ENCODE measurements around the gene SH3RF3.

SH3RF3 gene

DNA sequence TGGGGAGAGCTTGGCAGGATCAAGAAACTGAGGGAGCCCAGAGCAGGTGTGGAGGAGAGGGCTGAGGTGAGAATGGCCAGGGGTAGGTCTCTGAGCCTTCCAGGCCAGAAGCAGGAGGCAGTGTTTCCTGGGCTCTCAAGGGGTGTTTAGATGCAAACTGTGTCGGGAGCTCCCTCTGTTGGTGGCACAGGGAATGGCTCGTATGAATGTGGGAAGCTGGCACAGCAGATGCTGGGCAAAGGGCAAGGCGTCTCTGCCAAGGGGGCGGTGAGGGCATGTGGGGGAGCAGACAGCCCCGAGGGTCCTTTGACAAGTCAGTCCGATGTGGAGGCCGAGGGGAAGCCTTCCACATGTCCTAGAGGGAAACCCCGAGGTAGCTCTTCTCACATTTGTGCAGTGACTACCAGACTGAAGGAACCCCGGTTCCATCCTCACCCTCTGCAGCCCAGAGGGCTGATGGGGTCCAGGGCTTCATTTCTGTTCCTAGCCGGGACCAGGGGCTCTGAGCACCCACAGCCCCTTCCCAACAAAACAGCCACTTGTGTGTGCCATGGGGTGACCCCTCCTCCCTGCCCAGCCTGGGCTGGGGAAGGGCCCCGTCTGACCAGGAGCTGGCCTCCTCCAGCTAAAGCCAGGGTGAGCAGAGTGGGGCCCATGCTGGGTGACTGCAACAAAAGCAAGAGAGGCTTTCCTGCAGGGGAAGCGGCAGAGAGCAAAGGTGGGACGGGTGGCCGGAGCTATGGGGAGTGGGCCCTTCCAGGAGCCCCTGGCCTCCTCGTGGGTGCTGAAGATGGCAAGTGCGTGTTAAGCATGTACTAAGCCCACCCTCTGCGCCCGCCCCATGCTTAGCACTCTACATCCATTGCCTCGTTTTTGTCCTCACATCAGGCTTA, 381.4 kb downstream of the SH3RF3 start:
- no peak overlapping the region for H2AFZ ChIP-seq (ENCODE audit: insufficient read depth, low read length, poor library complexity)
- H3K9ac ChIP-seq (ENCODE audit: low read length) = no peak overlapping the region
- H3K18ac ChIP-seq (ENCODE audit: low read length) = no peak overlapping the region
- no peak overlapping the region for H2BK5ac ChIP-seq (ENCODE audit: low read depth, low read length, poor library complexity)
- H3K4me2 ChIP-seq (ENCODE audit: low read length) = no peak overlapping the region
- no peak overlapping the region for H4K91ac ChIP-seq (ENCODE audit: low read depth, low read length)
- no peak overlapping the region for H2AK5ac ChIP-seq (ENCODE audit: low read length)
- no peak overlapping the region for H3K23ac ChIP-seq (ENCODE audit: low read length)
- WGBS (ENCODE audit: extremely low coverage, insufficient coverage, insufficient read length) = no CpG with 5 or more reads among the region's 19 CpGs
- H4K12ac ChIP-seq (ENCODE audit: low read depth, low read length) = no peak overlapping the region
- H3K4me1 ChIP-seq (ENCODE audit: control insufficient read depth in 1 of 2, insufficient read depth in 2 of 2, low read length in 2 of 2) = peaks cover 0 to 3% of the 10 kb centered on the region in 2 experiments
- peaks cover 3% of the 10 kb centered on the region for H3K79me1 ChIP-seq (ENCODE audit: low read length)
- no peak overlapping the region for H3K4ac ChIP-seq (ENCODE audit: low read depth, low read length)
- no peak overlapping the region for H3K14ac ChIP-seq (ENCODE audit: low read length)
- H3K27ac ChIP-seq (ENCODE audit: low read depth, low read length) = no peak overlapping the region
- DNase-seq = peak; percentile 57 to 92
- no peak overlapping the region for H3K4me3 ChIP-seq (ENCODE audit: low read depth, low read length)
- H3K27me3 ChIP-seq (ENCODE audit: insufficient read depth, low read length) = no peaks in the 10 kb centered on the region
- no peaks in the 10 kb centered on the region for H3K36me3 ChIP-seq (ENCODE audit: control insufficient read depth in 1 of 2, insufficient read depth in 2 of 2, low read length in 2 of 2)
- no peak overlapping the region for H4K8ac ChIP-seq (ENCODE audit: low read depth, low read length)
- peaks cover 3% of the 10 kb centered on the region for H3K9me3 ChIP-seq (ENCODE audit: insufficient read depth, low read depth, low read length)
- H2BK12ac ChIP-seq (ENCODE audit: low read length) = no peak overlapping the region
- H3K79me2 ChIP-seq (ENCODE audit: control insufficient read depth, insufficient read depth, low read length, poor library complexity) = no peaks in the 10 kb centered on the region
- H2BK120ac ChIP-seq (ENCODE audit: insufficient read depth, low read length, poor library complexity) = peak overlapping the region; percentile 9

DNA sequence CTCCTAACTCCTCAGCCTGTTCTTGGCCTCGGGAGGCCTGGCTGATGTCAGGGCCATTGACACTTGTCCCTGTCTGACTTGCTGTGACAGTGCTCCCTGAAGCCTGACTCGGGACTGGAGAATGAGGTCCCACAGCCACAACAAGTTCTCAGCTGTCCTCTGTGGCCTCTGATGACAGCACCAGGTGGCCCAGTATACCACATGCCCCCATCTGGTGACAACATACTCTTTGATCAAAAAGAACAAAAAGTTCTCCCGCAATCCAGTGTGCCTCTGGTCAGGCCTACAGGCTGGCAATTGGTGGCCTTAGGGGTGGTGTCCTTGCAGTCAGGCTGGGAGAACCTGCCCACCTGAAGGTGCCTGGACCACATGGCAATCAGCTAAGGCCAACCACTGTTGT, 382.2 kb downstream of the SH3RF3 start:
- DNase-seq = peak; percentile 59 to 92
- Histone ChIP-seq H3K4ac (ENCODE audit: low read depth, low read length) (no peak overlapping the region), H3K18ac (ENCODE audit: low read length) (no peak overlapping the region), H2BK120ac (ENCODE audit: insufficient read depth, low read length, poor library complexity) (no peak overlapping the region), H2AK5ac (ENCODE audit: low read length) (no peak overlapping the region), H4K91ac (ENCODE audit: low read depth, low read length) (no peak overlapping the region), H2AFZ (ENCODE audit: insufficient read depth, low read length, poor library complexity) (no peak overlapping the region), H3K27me3 (ENCODE audit: insufficient read depth, low read length) (no peaks in the 10 kb centered on the region), H2BK5ac (ENCODE audit: low read depth, low read length, poor library complexity) (no peak overlapping the region), H3K23ac (ENCODE audit: low read length) (no peak overlapping the region), H3K9ac (ENCODE audit: low read length) (no peak overlapping the region), H3K36me3 (ENCODE audit: control insufficient read depth in 1 of 2, insufficient read depth in 2 of 2, low read length in 2 of 2) (no peaks in the 10 kb centered on the region), H4K12ac (ENCODE audit: low read depth, low read length) (no peak overlapping the region), H3K9me3 (ENCODE audit: insufficient read depth, low read depth, low read length) (peaks cover 3% of the 10 kb centered on the region), H3K79me2 (ENCODE audit: control insufficient read depth, insufficient read depth, low read length, poor library complexity) (no peaks in the 10 kb centered on the region), H3K4me3 (ENCODE audit: low read depth, low read length) (no peak overlapping the region), H3K4me1 (ENCODE audit: control insufficient read depth in 1 of 2, insufficient read depth in 2 of 2, low read length in 2 of 2) (peaks cover 0 to 3% of the 10 kb centered on the region in 2 experiments), H3K79me1 (ENCODE audit: low read length) (peaks cover 3% of the 10 kb centered on the region), H4K8ac (ENCODE audit: low read depth, low read length) (no peak overlapping the region), H2BK12ac (ENCODE audit: low read length) (no peak overlapping the region), H3K4me2 (ENCODE audit: low read length) (no peak overlapping the region), H3K27ac (ENCODE audit: low read depth, low read length) (no peak overlapping the region), H3K14ac (ENCODE audit: low read length) (no peak overlapping the region)
- WGBS (ENCODE audit: extremely low coverage, insufficient coverage, insufficient read length) = no CpG with 5 or more reads among the region's 3 CpGs

DNA sequence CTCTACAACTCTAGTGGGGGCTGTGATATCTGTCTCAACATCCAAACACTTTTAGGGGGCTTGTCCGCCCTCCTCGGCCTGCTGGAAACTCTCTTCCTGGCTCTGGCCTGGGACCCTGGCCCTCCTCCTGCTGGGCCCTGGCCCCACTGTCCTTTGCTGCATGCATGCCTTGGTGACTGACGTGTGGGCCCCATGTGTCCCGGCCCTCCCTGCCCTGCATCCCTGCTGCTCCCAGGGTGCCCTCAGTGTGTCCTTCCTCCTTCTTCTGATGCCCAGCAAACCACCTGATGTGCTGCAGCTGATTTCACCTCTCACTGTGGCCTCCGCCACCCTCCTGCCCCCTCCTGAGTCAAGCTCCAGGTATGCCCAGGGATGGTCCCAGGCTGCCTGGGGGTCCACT, 383.1 kb downstream of the SH3RF3 start:
- Histone ChIP-seq H3K79me1 (ENCODE audit: low read length) (peaks cover 3% of the 10 kb centered on the region), H4K12ac (ENCODE audit: low read depth, low read length) (no peak overlapping the region), H4K91ac (ENCODE audit: low read depth, low read length) (no peak overlapping the region), H3K36me3 (ENCODE audit: control insufficient read depth in 1 of 2, insufficient read depth in 2 of 2, low read length in 2 of 2) (no peaks in the 10 kb centered on the region), H3K27ac (ENCODE audit: low read depth, low read length) (no peak overlapping the region), H2BK12ac (ENCODE audit: low read length) (no peak overlapping the region), H3K18ac (ENCODE audit: low read length) (no peak overlapping the region), H3K79me2 (ENCODE audit: control insufficient read depth, insufficient read depth, low read length, poor library complexity) (no peaks in the 10 kb centered on the region), H3K4me3 (ENCODE audit: low read depth, low read length) (no peak overlapping the region), H3K4me1 (ENCODE audit: control insufficient read depth in 1 of 2, insufficient read depth in 2 of 2, low read length in 2 of 2) (peaks cover 0 to 3% of the 10 kb centered on the region in 2 experiments), H2BK120ac (ENCODE audit: insufficient read depth, low read length, poor library complexity) (no peak overlapping the region), H3K14ac (ENCODE audit: low read length) (no peak overlapping the region), H3K23ac (ENCODE audit: low read length) (no peak overlapping the region), H2AK5ac (ENCODE audit: low read length) (no peak overlapping the region), H3K9me3 (ENCODE audit: insufficient read depth, low read depth, low read length) (peaks cover 3% of the 10 kb centered on the region), H3K4ac (ENCODE audit: low read depth, low read length) (no peak overlapping the region), H3K4me2 (ENCODE audit: low read length) (no peak overlapping the region), H2BK5ac (ENCODE audit: low read depth, low read length, poor library complexity) (no peak overlapping the region), H2AFZ (ENCODE audit: insufficient read depth, low read length, poor library complexity) (no peak overlapping the region), H3K27me3 (ENCODE audit: insufficient read depth, low read length) (no peaks in the 10 kb centered on the region), H4K8ac (ENCODE audit: low read depth, low read length) (no peak overlapping the region), H3K9ac (ENCODE audit: low read length) (no peak overlapping the region)
- no CpG with 5 or more reads among the region's 5 CpGs for WGBS (ENCODE audit: extremely low coverage, insufficient coverage, insufficient read length)
- no peak for DNase-seq

DNA sequence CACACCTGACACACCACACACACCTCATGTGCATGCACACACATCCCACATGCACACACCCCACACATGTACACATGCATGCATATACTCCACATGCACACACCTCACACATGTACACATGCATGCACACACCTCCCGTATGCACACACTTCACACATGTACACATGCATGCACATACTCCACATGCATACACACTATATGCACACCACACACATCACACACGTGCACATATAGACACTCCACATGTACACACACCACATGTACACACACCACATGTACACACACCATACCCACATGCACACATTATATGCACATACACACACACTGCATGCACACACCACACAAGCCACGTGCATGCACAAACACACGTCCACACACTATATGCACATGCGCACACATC, 384.2 kb downstream of the SH3RF3 start:
- Histone ChIP-seq H3K23ac (ENCODE audit: low read length) (peak overlapping the region; percentile 9), H4K91ac (ENCODE audit: low read depth, low read length) (no peak overlapping the region), H3K36me3 (ENCODE audit: control insufficient read depth in 1 of 2, insufficient read depth in 2 of 2, low read length in 2 of 2) (no peaks in the 10 kb centered on the region), H3K27me3 (ENCODE audit: insufficient read depth, low read length) (no peaks in the 10 kb centered on the region), H2BK12ac (ENCODE audit: low read length) (no peak overlapping the region), H3K79me1 (ENCODE audit: low read length) (peaks cover 3% of the 10 kb centered on the region), H3K27ac (ENCODE audit: low read depth, low read length) (no peak overlapping the region), H2BK120ac (ENCODE audit: insufficient read depth, low read length, poor library complexity) (no peak overlapping the region), H3K4me3 (ENCODE audit: low read depth, low read length) (no peak overlapping the region), H3K79me2 (ENCODE audit: control insufficient read depth, insufficient read depth, low read length, poor library complexity) (no peaks in the 10 kb centered on the region), H3K14ac (ENCODE audit: low read length) (no peak overlapping the region), H2AK5ac (ENCODE audit: low read length) (no peak overlapping the region), H3K4me2 (ENCODE audit: low read length) (no peak overlapping the region), H3K4me1 (ENCODE audit: control insufficient read depth in 1 of 2, insufficient read depth in 2 of 2, low read length in 2 of 2) (peaks cover 0 to 3% of the 10 kb centered on the region in 2 experiments), H4K12ac (ENCODE audit: low read depth, low read length) (no peak overlapping the region), H3K9me3 (ENCODE audit: insufficient read depth, low read depth, low read length) (peaks cover 3% of the 10 kb centered on the region), H3K18ac (ENCODE audit: low read length) (no peak overlapping the region), H3K9ac (ENCODE audit: low read length) (no peak overlapping the region), H3K4ac (ENCODE audit: low read depth, low read length) (no peak overlapping the region), H2AFZ (ENCODE audit: insufficient read depth, low read length, poor library complexity) (no peak overlapping the region), H4K8ac (ENCODE audit: low read depth, low read length) (no peak overlapping the region), H2BK5ac (ENCODE audit: low read depth, low read length, poor library complexity) (no peak overlapping the region)
- no CpG with 5 or more reads among the region's 5 CpGs for WGBS (ENCODE audit: extremely low coverage, insufficient coverage, insufficient read length)
- DNase-seq = no peak

All from trophoblast cell (in vitro differentiated cells and primary cell).